ENCODE measurements around the gene IMMT. TPM values are rescaled to one million over a fixed set of nuclear protein-coding genes. Genes with fewer than 3 reads are reported as not detected.

The IMMT gene
- total RNA-seq, 1 donor from 2014 or later: 148 TPM

DNA sequence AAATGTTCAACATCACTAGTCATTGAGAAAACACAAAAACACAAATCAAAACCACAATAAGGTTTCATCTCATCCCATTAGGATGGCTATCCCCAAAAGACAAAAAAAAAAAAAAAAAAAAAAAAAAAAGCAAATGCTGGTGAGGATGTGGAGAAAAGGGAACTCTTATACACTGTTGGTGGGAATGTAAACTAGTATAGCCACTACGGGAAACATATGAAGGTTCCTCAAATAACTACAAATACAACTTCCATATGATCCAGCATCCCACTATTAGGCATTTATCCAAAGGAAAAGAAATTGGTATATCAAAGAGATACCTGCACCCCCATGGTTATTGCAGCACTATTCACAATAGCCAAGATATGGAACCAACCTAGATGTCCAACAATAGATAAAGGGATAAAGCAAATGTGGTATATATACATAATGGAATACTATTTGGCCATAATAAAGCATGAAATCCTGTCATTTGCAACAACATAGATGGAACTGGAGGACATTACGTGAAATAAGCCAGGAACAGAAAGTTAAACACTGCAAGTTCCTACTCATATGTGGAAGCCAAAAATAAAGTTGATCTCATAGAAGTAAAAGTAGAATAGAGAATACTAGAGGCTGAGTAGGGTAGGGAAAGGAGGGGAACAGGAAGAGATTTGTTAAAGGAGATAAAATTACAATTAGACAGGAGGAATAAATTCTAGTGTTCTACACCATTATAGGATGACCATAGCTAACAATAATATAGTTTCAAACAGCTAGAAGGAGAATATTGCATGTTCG is 98.0 kb downstream of the IMMT start:
- intact Hi-C loops (cut with micrococcal nuclease): no loop called here

DNA sequence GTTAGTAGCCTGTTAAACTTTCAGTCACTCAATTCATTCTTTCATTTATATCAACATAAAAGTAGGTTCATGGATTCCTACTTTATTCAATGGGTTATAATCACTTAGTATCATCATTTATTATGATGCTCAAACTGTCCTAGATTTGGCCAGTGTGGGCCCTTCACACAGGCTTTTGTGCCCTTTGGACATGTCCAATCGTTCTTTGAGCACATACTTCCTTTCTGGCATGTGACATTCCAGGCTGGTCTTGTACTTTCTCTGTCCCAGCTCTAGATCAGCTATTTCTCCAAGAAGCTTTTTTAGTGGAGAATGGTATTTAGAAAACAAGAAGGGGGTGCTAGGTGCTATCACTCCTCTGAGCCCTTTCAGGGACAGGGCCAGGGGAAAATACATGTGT is 101.0 kb downstream of the IMMT start:
- intact Hi-C loops (cut with micrococcal nuclease): no loop called here

Other genes with a start within 250 kb of the IMMT start
- gene POLR1A, start 89.6 kb downstream of the IMMT start, total RNA-seq: 47.8 and 50.1 TPM in 2 replicates
- 132 and 137 TPM in 2 replicates for gene PTCD3, start 89.2 kb downstream of the IMMT start, total RNA-seq
- gene MRPL35, start 4.0 kb upstream of the IMMT start, total RNA-seq: 48.5 and 53.9 TPM in 2 replicates
- 0.10 and 0.12 TPM in 2 replicates for gene REEP1, start 142.2 kb upstream of the IMMT start, total RNA-seq
- gene KDM3A, start 245.9 kb upstream of the IMMT start, total RNA-seq: 65.7 and 75.4 TPM in 2 replicates